Fibroblast of the conjunctiva (primary cell): ENCODE measurements around the gene THBS4.

Source experiments
- DNase-seq: peaks from one replicate; pipeline ENCODE4 v3.0.0-alpha.2; 2010; ENCODE audit warnings: low read depth

The THBS4 gene

GRCh38 chr5:80116465-80116864 is 81.3 kb downstream of the THBS4 start:
- no peak for DNase-seq

DNA sequence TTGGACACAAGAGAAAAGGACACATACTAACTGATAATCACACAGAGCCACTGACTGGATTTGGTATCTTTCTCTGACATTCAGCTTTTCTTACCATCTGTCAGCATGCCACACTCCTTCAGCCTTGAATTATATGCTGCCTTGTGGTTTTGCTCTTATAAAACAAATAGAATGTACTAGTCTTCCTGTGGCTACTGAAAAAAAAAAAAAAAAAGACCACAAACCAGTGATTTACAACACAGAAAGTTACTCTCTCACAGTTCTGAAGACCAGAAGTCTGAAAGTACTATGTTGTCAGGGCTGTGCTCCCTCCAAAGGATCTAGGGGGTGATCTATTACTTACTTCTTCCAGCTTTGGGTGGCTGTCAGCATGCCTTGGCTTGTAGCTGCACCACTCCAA is 82.3 kb downstream of the THBS4 start:
- DNase-seq: no peak

DNA sequence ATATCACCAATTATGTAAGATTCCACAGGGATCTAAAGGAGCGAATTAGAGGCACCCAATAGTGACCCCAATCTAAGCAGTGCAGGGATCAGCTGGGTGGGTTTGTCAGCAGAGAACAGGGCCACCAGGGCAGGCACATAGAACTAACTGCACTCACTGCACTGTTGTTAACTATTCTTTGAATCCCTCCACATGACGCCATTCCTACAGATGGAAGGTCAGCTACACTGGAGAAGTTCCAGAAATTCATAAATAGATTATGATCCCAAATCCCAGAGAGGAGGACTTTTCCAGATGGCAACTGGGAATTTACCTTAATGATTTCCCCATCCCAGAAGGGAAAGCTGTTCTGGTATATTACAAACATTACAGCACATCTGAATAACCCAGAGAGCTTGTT is 84.2 kb downstream of the THBS4 start:
- DNase-seq: no peak

DNA sequence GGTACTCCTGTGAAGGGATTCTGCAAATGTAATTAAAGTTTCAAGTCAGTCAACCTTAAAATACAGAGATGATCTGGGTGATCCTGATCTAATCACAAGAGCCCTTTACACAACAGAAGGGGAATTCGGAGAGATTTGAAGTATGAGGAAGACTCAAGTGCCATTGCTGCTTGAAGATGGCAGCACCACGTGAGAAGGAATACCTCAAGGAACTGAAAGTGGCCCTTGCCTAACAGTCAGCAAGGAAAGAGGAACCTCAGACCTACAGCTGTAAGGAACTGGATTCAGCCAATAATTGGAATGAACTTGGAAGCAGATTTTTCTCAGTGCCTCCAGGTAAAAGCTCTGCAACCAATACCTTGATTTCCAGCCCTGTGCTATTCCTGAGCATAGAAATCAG is 87.4 kb downstream of the THBS4 start:
- DNase-seq: no peak

DNA sequence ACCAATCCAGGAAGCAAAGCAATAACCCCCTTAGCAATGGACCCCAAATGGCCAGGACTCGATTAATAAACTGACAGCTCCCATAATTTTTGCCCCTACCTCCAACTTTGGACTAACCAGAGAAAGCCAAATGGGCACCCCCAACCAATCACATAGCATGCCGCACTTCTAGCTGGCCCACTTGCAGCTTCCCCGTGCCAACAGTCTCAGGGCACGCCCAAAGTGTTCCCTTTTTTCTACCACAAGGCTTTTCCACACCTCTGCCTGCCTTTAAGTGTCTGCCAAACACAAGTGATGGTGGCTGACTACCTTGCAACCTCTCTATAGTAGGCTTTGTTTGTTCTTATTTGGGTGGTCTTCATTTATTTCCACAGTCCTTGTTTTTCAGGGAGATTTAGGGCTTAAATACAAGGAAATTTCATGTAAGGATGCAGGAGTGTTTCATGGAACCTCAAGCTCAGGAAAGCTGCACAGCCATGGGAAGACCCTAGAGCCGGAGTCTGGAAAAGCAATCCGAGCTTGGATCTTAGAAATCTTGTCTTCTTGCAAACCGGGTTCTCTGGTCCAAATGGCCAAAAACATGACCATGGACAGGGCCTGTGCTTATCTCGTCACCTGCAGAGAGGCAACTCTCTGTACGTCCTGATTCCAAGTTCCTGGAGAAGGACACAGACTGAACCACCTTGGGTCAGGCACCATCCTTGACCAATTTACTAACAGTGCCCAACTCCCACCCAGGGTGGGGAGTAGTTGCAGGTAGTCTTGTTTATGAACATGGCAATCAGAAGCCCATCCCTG is 89.2 kb downstream of the THBS4 start:
- no peak for DNase-seq

DNA sequence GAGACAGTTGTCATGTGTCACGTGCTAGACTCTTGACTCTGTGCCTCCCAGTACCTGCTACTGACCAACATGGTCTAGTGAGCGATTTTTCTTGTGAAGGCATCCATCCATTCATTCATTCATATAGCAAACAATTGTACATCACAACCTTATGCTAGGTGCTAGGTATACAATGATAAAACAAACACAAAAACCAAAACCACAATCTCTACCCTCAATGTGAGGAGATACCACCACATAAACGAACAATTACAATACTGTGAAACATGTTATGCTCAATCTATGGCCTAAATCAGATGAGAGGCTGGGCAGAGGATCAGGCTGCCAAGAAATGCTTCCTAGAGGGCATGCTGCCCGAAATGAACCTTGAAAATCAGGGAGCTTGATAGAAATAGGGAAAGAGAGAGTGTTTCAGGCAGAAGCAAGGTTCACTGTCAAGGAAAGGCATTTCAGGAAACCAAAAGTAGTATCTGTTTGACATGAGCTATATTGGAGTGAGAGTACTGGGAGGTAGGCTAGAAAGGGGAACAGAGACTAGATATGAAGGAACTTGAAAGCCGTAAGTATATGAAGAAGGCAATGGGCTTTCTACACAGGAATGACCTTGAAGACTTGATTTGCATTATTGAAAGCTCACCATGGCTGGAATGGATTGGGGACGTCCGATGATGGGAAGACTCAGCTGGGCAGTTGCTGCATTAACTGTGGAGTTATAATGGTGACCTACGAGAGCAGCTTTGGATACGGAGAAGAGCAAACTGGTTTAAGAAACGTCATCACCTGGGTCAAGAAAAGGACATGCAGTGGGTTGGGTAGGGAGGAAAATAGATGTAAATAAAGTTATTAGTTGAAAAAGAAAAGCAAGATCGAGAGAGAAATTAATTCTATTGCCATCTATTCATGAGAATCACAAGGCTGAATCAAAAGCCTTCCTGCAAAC is 90.1 kb downstream of the THBS4 start:
- no peak for DNase-seq

DNA sequence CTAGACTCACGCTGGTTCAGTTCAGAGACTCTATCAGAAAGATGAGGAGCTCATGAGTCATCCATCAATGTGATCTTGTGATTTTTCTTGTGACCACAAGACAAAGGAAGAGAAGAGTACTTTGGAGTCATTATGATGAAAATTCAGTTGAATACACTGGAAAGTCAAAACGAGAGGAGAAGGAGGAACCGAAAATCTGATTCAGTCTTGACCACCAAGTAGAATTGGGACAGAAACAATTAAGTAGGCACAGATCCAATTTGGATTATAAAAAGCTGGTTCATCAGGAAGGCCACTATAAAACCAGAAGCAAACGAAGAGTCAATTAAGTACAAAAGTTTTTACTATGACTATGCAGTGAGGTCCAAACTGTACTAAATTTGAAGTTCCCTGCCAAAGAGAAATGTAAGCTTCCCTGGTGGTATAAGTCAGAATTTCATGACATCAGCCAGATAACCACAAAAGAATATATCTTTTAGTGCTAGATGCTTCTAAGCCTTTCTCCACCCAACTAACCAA is 90.9 kb downstream of the THBS4 start:
- no peak for DNase-seq

DNA sequence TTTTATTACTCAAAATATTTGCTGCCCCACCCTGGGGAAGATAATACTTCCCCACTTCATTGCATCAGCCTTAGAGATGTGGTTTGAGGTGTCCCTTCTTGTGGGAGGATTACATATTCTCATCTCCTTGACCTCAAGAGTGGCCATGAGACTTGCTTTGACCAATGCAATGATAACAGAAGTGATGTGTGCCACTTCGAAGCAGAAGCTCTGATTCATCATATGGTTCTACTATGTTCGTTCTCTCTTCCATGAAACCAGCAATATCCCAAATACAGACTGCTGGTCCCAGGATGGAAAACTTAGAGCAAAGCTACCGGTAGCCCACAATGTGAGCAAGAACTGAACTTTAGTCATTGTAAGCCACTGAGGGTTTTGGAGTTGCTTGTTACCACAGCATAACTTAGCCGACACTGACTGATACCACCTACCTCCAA is 92.0 kb downstream of the THBS4 start:
- no peak for DNase-seq

GRCh38 chr5:80128141-80128540 is 93.0 kb downstream of the THBS4 start:
- no peak for DNase-seq

GRCh38 chr5:80129146-80129545 is 94.0 kb downstream of the THBS4 start:
- no peak for DNase-seq
